GM21367 (cell line): ENCODE results near the gene WNK1.

ENCODE experiments used
- ATAC-seq: cut with Tn5 transposase; IDR thresholded peaks from one replicate; pipeline ENCODE4 v1.9.1; 2021; ENCODE audit not compliant: unreplicated experiment

Gene WNK1

DNA sequence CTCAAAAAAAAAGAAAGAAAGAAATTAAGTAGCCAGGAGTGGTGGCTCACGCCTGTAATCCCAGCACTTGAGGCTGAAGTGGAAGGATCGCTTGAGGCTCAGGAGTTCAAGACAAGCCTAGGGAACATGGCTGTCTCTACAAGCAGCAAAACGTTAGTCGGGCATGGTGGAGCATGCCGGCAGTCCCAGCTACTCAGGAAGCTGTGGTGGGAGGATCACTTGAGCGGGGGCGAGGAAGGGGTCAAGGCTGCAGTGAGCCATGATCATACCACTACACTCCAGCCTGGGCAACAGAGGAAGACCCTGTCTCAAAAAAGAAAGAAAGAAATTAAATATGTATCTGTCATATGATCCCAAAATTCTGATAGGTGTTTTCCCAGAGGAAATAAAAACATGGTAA, 191.8 kb downstream of the WNK1 start:
- ATAC-seq, result no peak

- ATAC-seq, result no peak
These were observed 193.8 kb downstream of the WNK1 start for GRCh38 chr12:946212-946611.

DNA sequence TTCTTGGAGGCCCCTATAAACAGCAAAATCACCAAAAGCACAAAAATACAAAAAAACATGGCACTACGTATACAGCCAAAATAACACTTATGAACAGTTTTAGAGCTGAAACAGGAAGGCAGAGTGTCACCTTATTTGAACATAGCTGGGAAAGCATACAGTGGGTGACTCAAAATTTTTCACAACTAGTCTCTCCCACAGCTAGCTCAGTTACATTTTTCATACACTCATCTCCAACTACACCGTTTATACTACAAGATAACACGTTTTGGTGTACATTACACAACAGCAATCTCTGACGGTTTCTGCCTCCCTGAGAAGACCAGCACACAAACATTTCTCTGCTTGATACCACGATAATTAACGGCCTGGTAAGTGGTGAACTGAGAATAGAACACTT, 194.3 kb downstream of the WNK1 start:
- no peak for ATAC-seq

- ATAC-seq, result no peak
These were observed 195.9 kb downstream of the WNK1 start for GRCh38 chr12:948238-948637.

DNA sequence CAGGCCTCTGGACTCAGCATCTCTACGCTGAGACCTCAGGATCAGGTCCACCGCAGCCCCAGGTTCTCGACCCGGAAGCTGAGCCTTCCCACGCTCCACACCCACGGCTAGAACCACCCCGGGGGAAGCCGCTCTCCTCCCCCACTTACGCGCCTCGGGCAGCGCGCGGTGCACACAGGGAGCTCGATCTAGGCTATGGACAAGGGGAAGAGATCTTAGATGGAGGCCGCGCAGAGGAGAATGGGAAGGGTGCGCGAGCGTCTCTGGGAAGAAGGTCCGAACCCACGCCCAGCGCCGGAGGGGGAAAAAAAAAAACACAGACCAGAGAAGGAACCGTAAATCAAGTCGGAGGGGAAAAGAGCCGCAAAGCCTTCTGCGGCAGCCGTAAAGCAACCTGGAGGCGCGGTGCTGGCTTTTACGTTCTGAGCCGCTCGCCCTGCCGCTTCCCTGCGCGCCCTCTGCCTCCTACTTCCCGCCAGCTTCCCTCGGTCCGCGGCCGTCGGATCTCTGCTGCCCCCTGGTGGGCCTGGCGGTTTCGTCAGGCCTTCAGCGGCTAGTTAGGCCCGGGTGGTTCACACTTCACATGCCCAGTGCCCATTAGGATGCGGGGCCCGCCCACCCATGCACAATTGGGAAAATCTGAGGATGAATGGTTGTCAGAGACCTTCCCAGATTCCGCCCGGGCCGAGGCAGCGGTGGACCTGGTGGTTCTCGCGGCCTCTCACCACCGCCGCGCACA, 197.2 kb downstream of the WNK1 start, which contains the start of gene RAD52:
RAD52 (minus strand) TSS at position 242 of the 739 bp plus-strand sequence. CDS start 16,636 bp downstream, outside the sequence.
- peak; percentile 71 for ATAC-seq

DNA sequence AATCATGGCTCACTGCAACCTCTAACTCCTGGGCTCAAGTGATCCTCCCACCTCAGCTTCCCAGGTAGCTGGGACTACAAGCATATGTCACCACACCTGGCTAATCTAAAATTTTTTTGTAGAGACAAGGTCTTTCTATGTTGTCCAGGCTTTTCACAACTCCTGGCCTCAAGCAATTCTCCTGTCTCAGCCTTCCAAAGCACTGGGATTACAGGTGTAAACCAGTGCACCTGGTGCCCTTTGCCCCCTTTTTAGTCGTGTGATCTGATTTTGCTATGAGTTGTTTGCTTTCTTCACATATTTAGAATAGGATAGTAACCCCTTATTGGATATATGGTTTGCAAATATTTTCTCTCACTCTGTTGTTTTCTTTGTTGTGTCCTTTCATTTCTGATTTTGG, 198.8 kb downstream of the WNK1 start:
- no peak for ATAC-seq

DNA sequence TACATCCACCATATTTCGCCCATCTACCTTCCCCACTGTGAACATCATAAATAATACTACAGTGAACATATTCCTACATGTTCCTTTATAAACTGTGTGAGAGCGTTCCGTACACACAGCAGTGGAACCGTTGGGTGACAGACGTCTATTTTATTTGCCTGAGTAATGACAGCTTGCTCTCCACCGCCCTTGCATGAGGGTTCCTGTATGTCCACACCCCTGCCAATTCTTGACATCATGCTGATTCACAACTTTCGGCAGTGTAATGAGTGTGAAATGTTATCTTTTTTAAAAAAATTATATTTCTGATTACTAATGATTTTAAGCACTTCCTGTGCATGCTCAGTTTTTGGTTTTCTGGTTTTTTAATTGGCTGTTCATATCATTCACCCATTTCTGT, 201.4 kb downstream of the WNK1 start:
- no peak for ATAC-seq

GRCh38 chr12:954741-955140, 202.4 kb downstream of the WNK1 start:
- no peak for ATAC-seq

DNA sequence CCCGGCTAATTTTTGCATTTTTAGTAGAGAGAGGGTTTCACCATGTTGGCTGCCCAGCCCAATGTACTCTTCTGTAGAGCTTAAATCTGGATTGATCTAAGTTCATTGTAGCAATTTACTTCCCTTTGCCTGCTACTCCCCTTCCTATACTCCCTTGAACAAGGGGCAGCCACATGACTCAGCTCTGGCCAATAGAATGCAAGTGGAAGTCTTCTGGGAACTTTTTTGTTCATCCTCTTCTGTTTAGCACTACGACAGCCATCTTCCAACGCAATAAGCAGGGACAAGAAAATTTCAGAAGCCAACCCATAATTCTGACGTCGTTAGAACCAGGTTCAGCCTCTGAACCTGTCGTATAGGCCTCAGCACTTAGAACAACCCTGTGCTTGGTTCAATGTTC, 203.6 kb downstream of the WNK1 start:
- no peak for ATAC-seq

GRCh38 chr12:958588-959123, 206.3 kb downstream of the WNK1 start:
- no peak for ATAC-seq
